ENCODE data around the gene ZNF91. TPM values are rescaled to one million over a fixed set of nuclear protein-coding genes. Genes with fewer than 3 reads are reported as not detected.

The ZNF91 gene
- polyA plus RNA-seq, 1 donor from 2014 or later: 77.8 TPM

DNA sequence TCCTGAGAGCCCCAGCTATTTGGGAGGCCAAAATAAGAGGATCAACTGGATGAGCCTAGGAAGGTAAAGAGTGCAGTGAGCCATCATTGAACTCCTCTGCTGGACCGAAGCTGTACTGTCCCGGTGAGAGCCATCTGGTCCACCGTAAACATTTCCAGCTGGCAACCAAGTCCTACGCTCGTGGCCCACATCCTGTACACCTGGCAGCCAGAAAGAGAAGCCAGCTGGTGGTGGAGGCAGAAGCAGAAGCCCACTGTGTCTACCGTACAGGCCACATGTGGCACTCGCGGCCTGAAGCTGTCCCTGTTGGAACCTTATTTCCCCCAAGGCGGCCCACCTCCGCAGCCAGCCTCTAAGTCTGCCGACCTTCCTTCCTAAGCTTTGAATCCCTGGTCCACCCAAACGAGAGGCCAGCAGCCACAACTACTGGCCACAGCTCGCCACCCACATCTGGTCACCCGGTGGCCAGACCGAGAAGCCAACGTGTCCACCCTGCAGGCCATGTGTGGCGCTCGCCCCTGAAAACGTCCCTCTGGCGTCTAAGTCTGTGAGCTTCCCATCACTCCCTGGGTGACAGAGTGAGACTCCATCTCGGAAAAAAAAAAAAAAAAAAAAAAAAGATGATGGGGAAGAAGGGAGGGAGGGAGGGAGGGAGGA, 14.2 kb upstream of the ZNF91 start:
- no peak overlapping the region for H3K27ac ChIP-seq (ENCODE audit: low read length)
- H3K4me2 ChIP-seq (ENCODE audit: low read length): no peak overlapping the region
- H3K79me2 ChIP-seq (replicated peaks; ENCODE audit: insufficient read depth, low read length): peaks cover 2% of the 10 kb centered on the region
- H3K9me2 ChIP-seq (ENCODE audit: insufficient read depth, low read length): no peaks in the 10 kb centered on the region
- no peaks in the 10 kb centered on the region for H4K20me1 ChIP-seq (ENCODE audit: insufficient read depth)
- no peaks in the 10 kb centered on the region for H3K27me3 ChIP-seq (ENCODE audit: insufficient read depth, low read depth, low read length)
- no peak overlapping the region for H3K9ac ChIP-seq (ENCODE audit: low read length)
- no peak overlapping the region for H2AFZ ChIP-seq (ENCODE audit: low read depth, low read length)
- no peak overlapping the region for H3K4me3 ChIP-seq (ENCODE audit: low read length)
- H3K9me3 ChIP-seq (ENCODE audit: low read length): no peaks in the 10 kb centered on the region
- no peak for TF ChIP-seq MXI1 (conservative IDR thresholded peaks at IDR 0.05; ENCODE audit: poor library complexity, severe bottlenecking)
- TF ChIP-seq EP300 (conservative IDR thresholded peaks at IDR 0.05; ENCODE audit: poor library complexity, severe bottlenecking): no peak
- TF ChIP-seq, protein P1, sequence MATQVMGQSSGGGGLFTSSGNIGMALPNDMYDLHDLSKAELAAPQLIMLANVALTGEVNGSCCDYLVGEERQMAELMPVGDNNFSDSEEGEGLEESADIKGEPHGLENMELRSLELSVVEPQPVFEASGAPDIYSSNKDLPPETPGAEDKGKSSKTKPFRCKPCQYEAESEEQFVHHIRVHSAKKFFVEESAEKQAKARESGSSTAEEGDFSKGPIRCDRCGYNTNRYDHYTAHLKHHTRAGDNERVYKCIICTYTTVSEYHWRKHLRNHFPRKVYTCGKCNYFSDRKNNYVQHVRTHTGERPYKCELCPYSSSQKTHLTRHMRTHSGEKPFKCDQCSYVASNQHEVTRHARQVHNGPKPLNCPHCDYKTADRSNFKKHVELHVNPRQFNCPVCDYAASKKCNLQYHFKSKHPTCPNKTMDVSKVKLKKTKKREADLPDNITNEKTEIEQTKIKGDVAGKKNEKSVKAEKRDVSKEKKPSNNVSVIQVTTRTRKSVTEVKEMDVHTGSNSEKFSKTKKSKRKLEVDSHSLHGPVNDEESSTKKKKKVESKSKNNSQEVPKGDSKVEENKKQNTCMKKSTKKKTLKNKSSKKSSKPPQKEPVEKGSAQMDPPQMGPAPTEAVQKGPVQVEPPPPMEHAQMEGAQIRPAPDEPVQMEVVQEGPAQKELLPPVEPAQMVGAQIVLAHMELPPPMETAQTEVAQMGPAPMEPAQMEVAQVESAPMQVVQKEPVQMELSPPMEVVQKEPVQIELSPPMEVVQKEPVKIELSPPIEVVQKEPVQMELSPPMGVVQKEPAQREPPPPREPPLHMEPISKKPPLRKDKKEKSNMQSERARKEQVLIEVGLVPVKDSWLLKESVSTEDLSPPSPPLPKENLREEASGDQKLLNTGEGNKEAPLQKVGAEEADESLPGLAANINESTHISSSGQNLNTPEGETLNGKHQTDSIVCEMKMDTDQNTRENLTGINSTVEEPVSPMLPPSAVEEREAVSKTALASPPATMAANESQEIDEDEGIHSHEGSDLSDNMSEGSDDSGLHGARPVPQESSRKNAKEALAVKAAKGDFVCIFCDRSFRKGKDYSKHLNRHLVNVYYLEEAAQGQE (IDR thresholded peaks at IDR 0.05; ENCODE audit: borderline replicate concordance): no peak
- TF ChIP-seq SMC3 (conservative IDR thresholded peaks at IDR 0.05; ENCODE audit: poor library complexity): no peak
- no peak for TF ChIP-seq TAF1 (IDR thresholded peaks at IDR 0.05; ENCODE audit: low read depth)
- TF ChIP-seq, protein P2, sequence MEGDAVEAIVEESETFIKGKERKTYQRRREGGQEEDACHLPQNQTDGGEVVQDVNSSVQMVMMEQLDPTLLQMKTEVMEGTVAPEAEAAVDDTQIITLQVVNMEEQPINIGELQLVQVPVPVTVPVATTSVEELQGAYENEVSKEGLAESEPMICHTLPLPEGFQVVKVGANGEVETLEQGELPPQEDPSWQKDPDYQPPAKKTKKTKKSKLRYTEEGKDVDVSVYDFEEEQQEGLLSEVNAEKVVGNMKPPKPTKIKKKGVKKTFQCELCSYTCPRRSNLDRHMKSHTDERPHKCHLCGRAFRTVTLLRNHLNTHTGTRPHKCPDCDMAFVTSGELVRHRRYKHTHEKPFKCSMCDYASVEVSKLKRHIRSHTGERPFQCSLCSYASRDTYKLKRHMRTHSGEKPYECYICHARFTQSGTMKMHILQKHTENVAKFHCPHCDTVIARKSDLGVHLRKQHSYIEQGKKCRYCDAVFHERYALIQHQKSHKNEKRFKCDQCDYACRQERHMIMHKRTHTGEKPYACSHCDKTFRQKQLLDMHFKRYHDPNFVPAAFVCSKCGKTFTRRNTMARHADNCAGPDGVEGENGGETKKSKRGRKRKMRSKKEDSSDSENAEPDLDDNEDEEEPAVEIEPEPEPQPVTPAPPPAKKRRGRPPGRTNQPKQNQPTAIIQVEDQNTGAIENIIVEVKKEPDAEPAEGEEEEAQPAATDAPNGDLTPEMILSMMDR (IDR thresholded peaks at IDR 0.05; ENCODE audit: poor library complexity, severe bottlenecking): no peak
- no peak for TF ChIP-seq POLR2AphosphoS5 (IDR thresholded peaks at IDR 0.05)
- no peak for TF ChIP-seq EZH2 (IDR thresholded peaks at IDR 0.05; ENCODE audit: borderline replicate concordance, insufficient read depth, low read length, poor library complexity, severe bottlenecking)
- no peak for TF ChIP-seq RAD21 (conservative IDR thresholded peaks at IDR 0.05)
- no peaks in the 10 kb centered on the region for H3F3A ChIP-seq (ENCODE audit: insufficient read depth, low read length, poor library complexity, severe bottlenecking)
- H3K36me3 ChIP-seq (ENCODE audit: insufficient read depth, low read length): no peaks in the 10 kb centered on the region

DNA sequence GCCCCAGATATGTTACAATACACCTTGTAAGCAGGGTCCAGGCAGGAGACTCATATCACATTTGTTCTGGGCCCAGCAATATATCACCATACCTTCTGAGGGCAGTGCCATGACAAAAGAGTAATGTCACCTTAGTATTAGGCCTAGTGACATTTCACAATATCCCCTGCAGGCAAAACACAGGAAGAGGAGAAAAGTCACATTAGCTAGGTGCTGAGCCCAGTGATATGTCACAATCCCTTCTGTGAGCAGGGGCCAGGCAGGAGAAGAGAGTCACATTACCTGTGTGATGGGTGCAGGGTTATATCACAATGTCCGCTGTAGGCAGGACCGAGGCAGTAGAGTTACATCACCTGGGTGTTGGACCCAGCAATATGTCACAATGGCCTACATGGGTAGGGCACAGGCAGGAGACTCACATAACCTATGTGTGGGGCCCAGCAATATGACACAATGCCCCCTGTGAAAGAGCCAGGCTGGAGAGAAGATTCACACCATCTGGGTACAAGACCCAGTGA, 12.4 kb upstream of the ZNF91 start:
- no peak for TF ChIP-seq POLR2AphosphoS5 (IDR thresholded peaks at IDR 0.05)
- no peak for TF ChIP-seq EP300 (conservative IDR thresholded peaks at IDR 0.05; ENCODE audit: poor library complexity, severe bottlenecking)
- TF ChIP-seq MXI1 (conservative IDR thresholded peaks at IDR 0.05; ENCODE audit: poor library complexity, severe bottlenecking): no peak
- no peak for TF ChIP-seq SMC3 (conservative IDR thresholded peaks at IDR 0.05; ENCODE audit: poor library complexity)
- TF ChIP-seq TAF1 (IDR thresholded peaks at IDR 0.05; ENCODE audit: low read depth): no peak
- TF ChIP-seq, protein P1 (IDR thresholded peaks at IDR 0.05; ENCODE audit: borderline replicate concordance): no peak
- TF ChIP-seq EZH2 (IDR thresholded peaks at IDR 0.05; ENCODE audit: borderline replicate concordance, insufficient read depth, low read length, poor library complexity, severe bottlenecking): no peak
- TF ChIP-seq RAD21 (conservative IDR thresholded peaks at IDR 0.05): no peak
- TF ChIP-seq, protein P2 (IDR thresholded peaks at IDR 0.05; ENCODE audit: poor library complexity, severe bottlenecking): no peak
- H3F3A ChIP-seq (ENCODE audit: insufficient read depth, low read length, poor library complexity, severe bottlenecking): no peaks in the 10 kb centered on the region
- H3K4me3 ChIP-seq (ENCODE audit: low read length): no peak overlapping the region
- no peak overlapping the region for H3K4me2 ChIP-seq (ENCODE audit: low read length)
- H3K9ac ChIP-seq (ENCODE audit: low read length): no peak overlapping the region
- H3K27me3 ChIP-seq (ENCODE audit: insufficient read depth, low read depth, low read length): no peaks in the 10 kb centered on the region
- no peaks in the 10 kb centered on the region for H3K79me2 ChIP-seq (replicated peaks; ENCODE audit: insufficient read depth, low read length)
- H3K27ac ChIP-seq (ENCODE audit: low read length): no peak overlapping the region
- no peak overlapping the region for H2AFZ ChIP-seq (ENCODE audit: low read depth, low read length)
- H4K20me1 ChIP-seq (ENCODE audit: insufficient read depth): no peaks in the 10 kb centered on the region
- no peaks in the 10 kb centered on the region for H3K9me3 ChIP-seq (ENCODE audit: low read length)
- H3K9me2 ChIP-seq (ENCODE audit: insufficient read depth, low read length): no peaks in the 10 kb centered on the region
- H3K36me3 ChIP-seq (ENCODE audit: insufficient read depth, low read length): no peaks in the 10 kb centered on the region
